Mesenteric fat pad (tissue), 1 donor: ENCODE measurements around the gene TUSC2. TPM values are rescaled to one million over a fixed set of nuclear protein-coding genes. Genes with fewer than 3 reads are reported as not detected.
A peak's percentile ranks its signal among the peaks of the same experiment; 100 is the strongest.

Experiments used
- DNase-seq: peaks from one replicate; pipeline ENCODE4 v3.0.0-alpha.2; 2020; ENCODE audit warnings: low spot score
- total RNA-seq: library from RNA; stranded (reverse); fragmentation: NEBNext Ultra II Directional; extraction: Animal tissue kit (Norgen Biotek cat#: 25700); gene quantifications from one replicate; pipeline ENCODE4 v1.2.1, GENCODE V29; 2021
- donor health status: DM: yes; HTN: yes; CAD: no.

TUSC2 gene
- total RNA-seq, 1 donor from 2014 or later, result 27.4 TPM

- DNase-seq, result no peak
Observed at GRCh38 chr3:50336452-50337174, 8.6 kb upstream of the TUSC2 start.

GRCh38 chr3:50334339-50335075, 6.5 kb upstream of the TUSC2 start:
- no peak for DNase-seq

- no peak for DNase-seq
Observed at GRCh38 chr3:50333744-50334328, 5.8 kb upstream of the TUSC2 start.

- DNase-seq, result no peak
Observed at GRCh38 chr3:50331364-50331907, 3.4 kb upstream of the TUSC2 start.

GRCh38 chr3:50330330-50330729, 2.3 kb upstream of the TUSC2 start:
- DNase-seq, result no peak

GRCh38 chr3:50327129-50327528, 894 bp downstream of the TUSC2 start:
- no peak for DNase-seq

GRCh38 chr3:50326182-50326541, 1.9 kb downstream of the TUSC2 start:
- DNase-seq, result no peak

- DNase-seq, result no peak
Observed at GRCh38 chr3:50325497-50326181, 2.4 kb downstream of the TUSC2 start.

- DNase-seq, result no peak
Observed at GRCh38 chr3:50325113-50325480, 2.9 kb downstream of the TUSC2 start.

- no peak for DNase-seq
Observed at GRCh38 chr3:50324351-50325112, 3.5 kb downstream of the TUSC2 start.

GRCh38 chr3:50323614-50324199, 4.3 kb downstream of the TUSC2 start:
- no peak for DNase-seq

GRCh38 chr3:50323092-50323600, 4.9 kb downstream of the TUSC2 start:
- no peak for DNase-seq

GRCh38 chr3:50322386-50323091, 5.5 kb downstream of the TUSC2 start, which contains the start of gene HYAL2:
Gene HYAL2 (minus strand): TSS chr3:50322745. CDS start chr3:50320489, 2,256 bp downstream.
- no peak for DNase-seq

- no peak for DNase-seq
Observed at GRCh38 chr3:50322115-50322385, 6.0 kb downstream of the TUSC2 start.

- DNase-seq, result peak; percentile 96
Observed at GRCh38 chr3:50321336-50322114, 6.5 kb downstream of the TUSC2 start.

- DNase-seq, result no peak
Observed at GRCh38 chr3:50320853-50321335, 7.1 kb downstream of the TUSC2 start.

GRCh38 chr3:50319894-50320625, 8.0 kb downstream of the TUSC2 start:
- DNase-seq, result no peak
